ENCODE data around the gene GLMN. TPM values are rescaled to one million over a fixed set of nuclear protein-coding genes. Genes with fewer than 3 reads are reported as not detected.
"Not testable (repeated sequence)": the region's sequence is repeated elsewhere in the genome, so short reads cannot be mapped to it uniquely, and the experiment has no call there.

Gene GLMN
- total RNA-seq, 1 donor from 2014 or later, result 13.5 TPM

DNA sequence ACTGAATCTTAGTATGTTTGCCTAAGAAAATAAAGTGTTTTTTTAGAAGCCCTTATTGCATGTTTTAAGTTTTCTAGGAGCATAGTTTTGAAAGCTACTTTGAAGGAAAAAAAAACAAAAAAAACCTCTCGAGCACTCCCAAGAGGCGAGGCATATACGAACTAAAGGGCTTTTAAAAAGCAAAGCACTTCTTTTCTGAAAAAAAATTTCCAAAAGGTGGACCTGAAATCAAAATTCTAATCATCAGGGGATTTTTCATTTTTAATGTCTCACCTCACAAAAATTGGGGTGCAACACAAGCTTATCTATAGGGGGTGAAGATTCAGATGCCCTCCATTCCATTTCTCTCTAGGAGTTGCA lies 594 bp downstream of the GLMN start:
- no peaks in the 10 kb centered on the region for H3K36me3 ChIP-seq (ENCODE audit: insufficient read depth, low read length)
- H3K79me2 ChIP-seq (ENCODE audit: insufficient read depth, low read length), result peaks cover 34% of the 10 kb centered on the region
- Mint-ChIP-seq H3K9me3 (ENCODE audit: unreplicated experiment) (no peaks in the 10 kb centered on the region), H3K4me1 (ENCODE audit: low read depth, unreplicated experiment) (peaks cover 4% of the 10 kb centered on the region), H3K27ac (ENCODE audit: unreplicated experiment) (peak overlapping the region; percentile 72), H3K36me3 (ENCODE audit: low read depth, unreplicated experiment) (peaks cover 8% of the 10 kb centered on the region), H3K27me3 (ENCODE audit: low read depth, unreplicated experiment) (no peaks in the 10 kb centered on the region), H3K4me3 (ENCODE audit: unreplicated experiment) (peak overlapping the region; percentile 88)
- DNase-seq (ENCODE audit: low read depth), result no peak
- H3K4me2 ChIP-seq (ENCODE audit: low read length), result peak overlapping the region; percentile 96
- peak overlapping the region; percentile 96 for H3K9ac ChIP-seq (ENCODE audit: low read length)
- no peaks in the 10 kb centered on the region for H3K9me3 ChIP-seq (ENCODE audit: insufficient read depth, low read depth, low read length)
- no peak for TF ChIP-seq EZH2 (IDR thresholded peaks at IDR 0.05; ENCODE audit: insufficient read depth, low read length)
- TF ChIP-seq, protein P1, sequence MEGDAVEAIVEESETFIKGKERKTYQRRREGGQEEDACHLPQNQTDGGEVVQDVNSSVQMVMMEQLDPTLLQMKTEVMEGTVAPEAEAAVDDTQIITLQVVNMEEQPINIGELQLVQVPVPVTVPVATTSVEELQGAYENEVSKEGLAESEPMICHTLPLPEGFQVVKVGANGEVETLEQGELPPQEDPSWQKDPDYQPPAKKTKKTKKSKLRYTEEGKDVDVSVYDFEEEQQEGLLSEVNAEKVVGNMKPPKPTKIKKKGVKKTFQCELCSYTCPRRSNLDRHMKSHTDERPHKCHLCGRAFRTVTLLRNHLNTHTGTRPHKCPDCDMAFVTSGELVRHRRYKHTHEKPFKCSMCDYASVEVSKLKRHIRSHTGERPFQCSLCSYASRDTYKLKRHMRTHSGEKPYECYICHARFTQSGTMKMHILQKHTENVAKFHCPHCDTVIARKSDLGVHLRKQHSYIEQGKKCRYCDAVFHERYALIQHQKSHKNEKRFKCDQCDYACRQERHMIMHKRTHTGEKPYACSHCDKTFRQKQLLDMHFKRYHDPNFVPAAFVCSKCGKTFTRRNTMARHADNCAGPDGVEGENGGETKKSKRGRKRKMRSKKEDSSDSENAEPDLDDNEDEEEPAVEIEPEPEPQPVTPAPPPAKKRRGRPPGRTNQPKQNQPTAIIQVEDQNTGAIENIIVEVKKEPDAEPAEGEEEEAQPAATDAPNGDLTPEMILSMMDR (IDR thresholded peaks at IDR 0.05; ENCODE audit: insufficient read depth, low read depth, low read length), result peak; percentile 32
- peak overlapping the region; percentile 93 for H3K27ac ChIP-seq (ENCODE audit: low read depth, low read length)
- peak overlapping the region; percentile 99 for H2AFZ ChIP-seq (ENCODE audit: low read depth, low read length)
- FAIRE-seq, result no peak
- peak overlapping the region; percentile 90 for H3K4me3 ChIP-seq (ENCODE audit: insufficient read depth, low read depth, low read length)
- H3K27me3 ChIP-seq (ENCODE audit: insufficient read depth, low read length), result no peaks in the 10 kb centered on the region
- peaks cover 5% of the 10 kb centered on the region for H4K20me1 ChIP-seq (ENCODE audit: insufficient read depth, low read length)
- H3K4me1 ChIP-seq (ENCODE audit: insufficient read depth, low read length), result peaks cover 11% of the 10 kb centered on the region

DNA sequence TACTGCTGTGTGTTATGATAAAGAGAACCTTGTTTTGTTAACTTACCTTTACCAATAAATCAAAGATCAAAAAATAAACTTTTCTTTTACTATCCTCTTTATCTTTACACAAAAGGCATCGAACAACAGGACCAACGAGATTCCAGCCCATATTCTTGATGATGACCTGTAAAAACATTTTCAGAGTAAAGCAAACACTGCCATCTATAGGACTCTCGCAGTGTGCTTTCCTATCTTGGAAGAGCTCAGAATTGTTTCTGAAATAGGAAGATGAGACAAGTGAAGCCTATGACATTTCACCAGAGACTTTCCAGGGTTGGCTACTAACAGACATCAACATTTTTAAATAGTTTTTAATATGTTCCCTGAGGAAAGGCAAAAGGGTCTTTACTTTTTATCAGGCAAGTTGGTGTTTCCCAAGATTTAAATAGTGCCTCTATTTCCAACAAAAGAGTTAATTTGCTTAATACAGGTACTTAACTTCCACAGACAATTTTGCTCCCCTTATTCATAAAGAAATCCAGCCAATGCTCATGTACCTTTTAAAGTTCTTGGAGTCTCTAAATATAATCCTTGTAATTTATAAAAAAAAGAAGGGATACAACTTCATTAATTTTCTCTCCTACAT lies 7.3 kb downstream of the GLMN start:
- Histone ChIP-seq H3K27me3 (ENCODE audit: insufficient read depth, low read length) (no peaks in the 10 kb centered on the region), H3K4me3 (ENCODE audit: insufficient read depth, low read depth, low read length) (no peak overlapping the region), H3K79me2 (ENCODE audit: insufficient read depth, low read length) (no peaks in the 10 kb centered on the region), H2AFZ (ENCODE audit: low read depth, low read length) (no peak overlapping the region), H3K9me3 (ENCODE audit: insufficient read depth, low read depth, low read length) (no peaks in the 10 kb centered on the region), H3K36me3 (ENCODE audit: insufficient read depth, low read length) (peaks cover 20% of the 10 kb centered on the region), H3K9ac (ENCODE audit: low read length) (no peak overlapping the region), H3K4me1 (ENCODE audit: insufficient read depth, low read length) (no peaks in the 10 kb centered on the region), H3K27ac (ENCODE audit: low read depth, low read length) (no peak overlapping the region), H4K20me1 (ENCODE audit: insufficient read depth, low read length) (no peaks in the 10 kb centered on the region), H3K4me2 (ENCODE audit: low read length) (no peak overlapping the region)
- no peaks in the 10 kb centered on the region for H3K27me3 Mint-ChIP-seq (ENCODE audit: low read depth, unreplicated experiment)
- no peak overlapping the region for H3K4me3 Mint-ChIP-seq (ENCODE audit: unreplicated experiment)
- no peaks in the 10 kb centered on the region for H3K9me3 Mint-ChIP-seq (ENCODE audit: unreplicated experiment)
- H3K36me3 Mint-ChIP-seq (ENCODE audit: low read depth, unreplicated experiment), result peaks cover 4% of the 10 kb centered on the region
- no peaks in the 10 kb centered on the region for H3K4me1 Mint-ChIP-seq (ENCODE audit: low read depth, unreplicated experiment)
- DNase-seq (ENCODE audit: low read depth) (peak; percentile 42), FAIRE-seq (peak; percentile 76)
- H3K27ac Mint-ChIP-seq (ENCODE audit: unreplicated experiment), result no peak overlapping the region
- TF ChIP-seq, protein P1 (IDR thresholded peaks at IDR 0.05; ENCODE audit: insufficient read depth, low read depth, low read length), result peak; percentile 83
- no peak for TF ChIP-seq EZH2 (IDR thresholded peaks at IDR 0.05; ENCODE audit: insufficient read depth, low read length)

DNA sequence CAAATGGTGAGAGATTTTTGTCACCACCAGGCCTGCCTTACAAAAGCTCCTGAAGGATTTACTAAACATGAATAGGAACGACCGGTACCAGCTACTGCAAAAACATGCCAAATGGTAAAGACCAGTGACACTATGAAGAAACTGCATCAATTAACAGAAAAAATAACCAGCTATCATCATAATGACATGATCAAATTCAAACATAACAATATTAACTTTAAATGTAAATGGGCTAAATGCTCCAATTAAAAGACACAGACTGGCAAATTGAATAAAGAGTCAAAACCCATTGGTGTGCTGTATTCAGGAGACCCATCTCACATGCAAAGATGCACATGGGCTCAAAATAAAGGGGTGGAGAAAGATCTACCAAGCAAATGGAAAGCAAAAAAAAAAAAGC lies 17.4 kb downstream of the GLMN start:
- not testable (repeated sequence) for H3K4me1 Mint-ChIP-seq (ENCODE audit: low read depth, unreplicated experiment); H4K20me1 ChIP-seq (ENCODE audit: insufficient read depth, low read length); DNase-seq (ENCODE audit: low read depth); H3K27me3 ChIP-seq (ENCODE audit: insufficient read depth, low read length); H3K27ac Mint-ChIP-seq (ENCODE audit: unreplicated experiment); H3K4me3 Mint-ChIP-seq (ENCODE audit: unreplicated experiment); H3K36me3 ChIP-seq (ENCODE audit: insufficient read depth, low read length); H3K4me2 ChIP-seq (ENCODE audit: low read length); H3K9ac ChIP-seq (ENCODE audit: low read length); H3K27me3 Mint-ChIP-seq (ENCODE audit: low read depth, unreplicated experiment); H3K79me2 ChIP-seq (ENCODE audit: insufficient read depth, low read length); H3K9me3 ChIP-seq (ENCODE audit: insufficient read depth, low read depth, low read length); H3K4me3 ChIP-seq (ENCODE audit: insufficient read depth, low read depth, low read length); H3K9me3 Mint-ChIP-seq (ENCODE audit: unreplicated experiment); FAIRE-seq; H3K27ac ChIP-seq (ENCODE audit: low read depth, low read length); H2AFZ ChIP-seq (ENCODE audit: low read depth, low read length)
- peaks cover 10% of the 10 kb centered on the region for H3K4me1 ChIP-seq (ENCODE audit: insufficient read depth, low read length)
- peaks cover 23% of the 10 kb centered on the region for H3K36me3 Mint-ChIP-seq (ENCODE audit: low read depth, unreplicated experiment)

DNA sequence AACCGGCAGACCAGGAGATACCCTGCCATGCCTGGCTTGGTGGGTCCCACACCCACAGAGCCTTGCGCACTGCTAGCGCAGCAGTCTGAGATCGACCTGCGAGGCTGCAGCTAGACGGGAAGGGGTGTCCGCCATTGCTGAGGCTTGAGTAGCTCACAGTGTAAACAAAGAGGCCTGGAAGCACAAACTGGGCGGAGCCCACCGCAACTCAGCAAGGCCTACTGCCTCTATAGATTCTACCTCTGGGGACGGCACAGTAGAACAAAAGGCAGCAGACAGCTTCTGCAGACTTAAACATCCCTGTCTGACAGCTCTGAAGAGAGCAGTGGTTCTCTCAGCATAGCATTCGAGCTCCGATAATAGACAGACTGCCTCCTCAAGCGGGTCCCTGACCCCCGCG lies 19.0 kb downstream of the GLMN start:
- not testable (repeated sequence) for H3K79me2 ChIP-seq (ENCODE audit: insufficient read depth, low read length); FAIRE-seq; H3K9me3 Mint-ChIP-seq (ENCODE audit: unreplicated experiment); H3K4me3 ChIP-seq (ENCODE audit: insufficient read depth, low read depth, low read length); H2AFZ ChIP-seq (ENCODE audit: low read depth, low read length); H3K4me1 Mint-ChIP-seq (ENCODE audit: low read depth, unreplicated experiment); H3K9ac ChIP-seq (ENCODE audit: low read length); H3K27ac Mint-ChIP-seq (ENCODE audit: unreplicated experiment); H4K20me1 ChIP-seq (ENCODE audit: insufficient read depth, low read length); H3K4me2 ChIP-seq (ENCODE audit: low read length); H3K27ac ChIP-seq (ENCODE audit: low read depth, low read length); DNase-seq (ENCODE audit: low read depth); H3K27me3 Mint-ChIP-seq (ENCODE audit: low read depth, unreplicated experiment); H3K9me3 ChIP-seq (ENCODE audit: insufficient read depth, low read depth, low read length); H3K27me3 ChIP-seq (ENCODE audit: insufficient read depth, low read length); H3K36me3 ChIP-seq (ENCODE audit: insufficient read depth, low read length); H3K4me3 Mint-ChIP-seq (ENCODE audit: unreplicated experiment)
- peaks cover 10% of the 10 kb centered on the region for H3K4me1 ChIP-seq (ENCODE audit: insufficient read depth, low read length)
- peaks cover 19% of the 10 kb centered on the region for H3K36me3 Mint-ChIP-seq (ENCODE audit: low read depth, unreplicated experiment)
